ENCODE measurements around the gene GIT2.
A peak's percentile ranks its signal among the peaks of the same experiment; 100 is the strongest.
"Not testable (repeated sequence)": the region's sequence is repeated elsewhere in the genome, so short reads cannot be mapped to it uniquely, and the experiment has no call there.

The GIT2 gene

DNA sequence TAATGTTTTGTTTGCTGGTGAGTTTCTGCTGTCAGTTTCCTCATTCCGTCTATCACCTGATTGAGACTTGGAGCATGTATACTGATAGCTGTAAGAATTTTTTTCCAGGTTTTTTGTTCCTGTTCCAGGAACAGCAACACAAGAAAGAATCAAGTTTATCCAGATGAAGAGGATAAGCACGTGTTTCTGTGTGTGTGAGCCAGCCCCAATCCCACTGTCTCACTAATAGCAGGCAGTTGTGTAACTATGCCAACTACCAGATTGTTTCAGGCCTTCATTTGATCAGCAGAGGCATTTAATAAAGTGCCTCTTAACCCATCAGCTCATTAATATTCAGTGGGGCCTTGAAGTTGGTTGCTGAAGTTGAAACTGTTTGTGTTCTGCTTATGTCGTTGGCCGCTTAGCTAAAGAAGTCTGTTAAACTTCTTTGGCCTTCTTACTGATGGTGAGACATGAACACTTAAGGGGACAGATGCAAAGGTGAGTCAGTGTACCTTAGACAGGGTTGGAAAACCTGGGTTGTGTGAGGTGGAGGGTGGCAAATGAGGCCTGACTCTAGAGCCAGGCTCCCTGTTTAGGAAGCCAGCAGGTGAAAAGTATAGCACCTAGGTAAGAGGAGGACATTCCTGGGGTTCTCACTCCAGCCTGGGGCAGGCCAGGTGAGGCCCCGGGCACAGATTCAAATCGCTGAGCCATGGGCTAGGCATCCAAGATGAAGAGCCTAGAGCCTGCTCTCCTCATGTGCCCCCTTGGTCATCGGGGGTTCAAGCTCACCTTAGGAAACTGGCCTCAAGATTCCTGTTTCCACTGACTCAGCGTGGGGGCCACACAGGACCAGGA, 6.7 kb upstream of the GIT2 start:
- no peak for DNase-seq

- DNase-seq: no peak
These were observed 5.4 kb upstream of the GIT2 start for GRCh38 chr12:110001596-110001995.

GRCh38 chr12:109999983-110000505, 3.9 kb upstream of the GIT2 start:
- no peak for DNase-seq

DNA sequence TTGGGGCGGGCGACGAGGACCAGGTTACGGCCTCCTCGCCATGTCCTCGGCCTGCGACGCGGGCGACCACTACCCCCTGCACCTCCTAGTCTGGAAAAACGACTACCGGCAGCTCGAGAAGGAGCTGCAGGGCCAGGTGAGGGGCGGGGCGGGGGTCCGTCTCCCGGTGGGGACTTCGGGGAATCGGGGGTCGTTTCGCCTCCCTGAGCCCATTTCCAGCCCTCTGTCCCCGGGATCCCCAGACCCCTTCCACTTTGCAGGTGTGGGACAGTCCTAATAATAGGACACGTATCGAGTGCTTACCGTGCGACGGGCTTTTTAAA, 3.4 kb upstream of the GIT2 start:
- DNase-seq: no peak

GRCh38 chr12:109998904-109999648, 2.9 kb upstream of the GIT2 start, which contains the start of gene ANKRD13A:
ANKRD13A (plus strand) TSS chr12:109999430; CDS start chr12:109999689, 259 bp downstream.
- peak; percentile 75 to 94 for DNase-seq

GRCh38 chr12:109998241-109998903, 2.2 kb upstream of the GIT2 start:
- peak in 1 of 2 experiments; percentile 11 for DNase-seq

DNA sequence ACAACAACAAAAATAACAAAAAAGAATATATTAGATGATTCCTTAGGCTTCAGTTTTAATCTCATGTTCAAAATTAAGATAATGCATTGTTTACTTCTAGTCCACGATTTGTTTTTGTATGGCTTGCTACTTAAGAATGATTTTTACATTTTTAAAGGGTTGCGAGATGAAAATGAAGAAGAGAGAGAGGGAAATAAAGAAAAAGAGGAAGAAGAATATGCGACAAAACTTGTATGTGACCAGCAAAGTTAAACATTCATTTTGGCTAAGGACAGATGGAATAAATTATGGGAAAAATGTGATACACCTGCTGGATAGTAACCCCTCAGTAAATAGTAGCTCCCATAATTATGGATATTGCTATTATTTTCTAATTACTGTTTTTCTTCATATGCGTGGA, 1.2 kb upstream of the GIT2 start:
- no peak for DNase-seq

DNA sequence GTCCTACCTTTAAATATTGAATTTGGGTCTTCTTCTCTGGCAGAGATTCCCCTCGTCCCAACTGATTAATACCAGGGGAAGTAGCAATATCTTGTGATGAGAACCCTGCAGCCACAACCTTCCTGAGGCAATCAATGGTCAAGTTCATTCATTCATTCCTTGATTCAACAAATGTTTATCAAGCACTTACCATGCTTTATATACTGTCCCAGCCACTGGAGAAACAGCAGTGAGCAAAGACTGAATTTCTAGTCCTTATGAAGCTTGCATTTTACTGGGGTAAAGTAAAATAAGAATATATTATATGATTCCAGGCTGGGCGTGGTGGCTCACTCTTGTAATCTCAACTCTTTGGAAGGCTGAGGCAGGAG, 300 bp upstream of the GIT2 start:
- no peak for DNase-seq

- no peak for DNase-seq
These were observed 845 bp downstream of the GIT2 start for GRCh38 chr12:109995361-109995685.

DNA sequence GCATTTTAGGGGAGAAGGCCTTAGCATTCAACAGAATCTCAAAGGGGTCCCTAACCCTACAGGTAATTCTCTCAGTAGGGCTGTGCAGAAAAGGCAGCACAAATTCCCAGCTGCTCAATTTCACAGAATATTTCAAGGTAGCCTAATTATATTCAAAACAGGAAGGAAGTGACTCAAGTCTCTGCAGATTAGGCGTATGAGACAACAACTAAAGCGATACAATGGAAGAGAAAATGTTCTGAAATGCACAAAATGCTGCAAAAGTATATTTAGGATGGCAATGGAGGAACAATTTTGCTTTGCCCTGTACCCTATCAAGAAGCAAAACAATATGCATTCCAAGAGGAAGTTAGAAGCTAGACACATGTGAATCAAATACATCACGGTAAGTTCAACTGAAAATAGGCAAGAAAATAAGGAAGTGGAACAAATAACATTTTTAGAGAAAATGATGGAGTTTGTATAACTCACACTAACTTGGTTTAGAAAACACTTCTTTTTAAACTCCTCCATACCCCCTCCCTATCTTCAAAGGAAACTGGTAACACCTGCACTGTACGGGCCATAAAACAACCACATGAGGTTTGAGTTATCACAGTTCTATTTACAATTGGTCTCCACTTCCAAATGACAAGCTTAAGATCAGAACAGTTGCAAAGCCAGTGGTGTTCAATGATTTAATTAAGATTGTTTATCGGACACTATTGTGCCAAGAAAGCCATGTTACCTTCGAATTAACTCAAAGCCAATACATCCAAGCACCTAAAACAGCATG, 1.6 kb downstream of the GIT2 start:
- DNase-seq: no peak

DNA sequence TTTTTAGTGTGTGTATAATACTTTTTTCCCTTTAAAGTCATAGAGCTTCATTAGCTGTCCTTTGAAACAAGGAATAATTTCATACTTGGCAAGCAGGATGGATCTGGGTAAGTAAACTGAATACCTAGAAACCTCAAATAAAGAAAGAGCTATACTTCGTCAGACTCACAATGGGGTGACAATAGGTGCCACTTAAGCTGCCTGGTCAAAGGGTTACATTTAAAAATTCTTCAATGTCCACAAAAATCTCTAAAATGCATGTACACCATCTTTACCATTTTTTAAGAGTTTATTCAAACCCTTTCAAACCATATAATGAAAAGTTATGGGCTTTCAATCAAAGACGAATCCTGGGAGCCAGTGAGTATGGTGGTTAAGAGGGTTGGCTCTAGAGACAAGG, 3.1 kb downstream of the GIT2 start:
- DNase-seq: no peak

DNA sequence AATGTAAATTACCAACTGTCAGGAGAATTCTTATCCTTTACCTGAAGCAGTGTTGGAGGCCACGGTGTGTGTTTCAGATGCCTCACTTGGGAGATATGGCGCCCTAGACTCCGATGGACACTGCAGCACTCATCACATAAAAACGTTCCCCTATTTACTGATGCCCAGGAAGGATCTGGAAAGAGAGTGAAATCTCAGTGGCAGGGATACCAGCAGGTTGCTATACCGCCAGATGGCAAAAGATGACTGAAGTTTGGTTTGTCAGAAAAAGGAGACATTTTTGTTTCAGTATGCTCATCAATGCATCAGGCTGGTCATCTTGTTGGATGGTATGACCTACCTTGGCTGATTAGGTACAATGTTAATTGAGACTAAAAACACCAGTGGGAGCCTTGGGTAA, 4.6 kb downstream of the GIT2 start:
- DNase-seq: no peak

DNA sequence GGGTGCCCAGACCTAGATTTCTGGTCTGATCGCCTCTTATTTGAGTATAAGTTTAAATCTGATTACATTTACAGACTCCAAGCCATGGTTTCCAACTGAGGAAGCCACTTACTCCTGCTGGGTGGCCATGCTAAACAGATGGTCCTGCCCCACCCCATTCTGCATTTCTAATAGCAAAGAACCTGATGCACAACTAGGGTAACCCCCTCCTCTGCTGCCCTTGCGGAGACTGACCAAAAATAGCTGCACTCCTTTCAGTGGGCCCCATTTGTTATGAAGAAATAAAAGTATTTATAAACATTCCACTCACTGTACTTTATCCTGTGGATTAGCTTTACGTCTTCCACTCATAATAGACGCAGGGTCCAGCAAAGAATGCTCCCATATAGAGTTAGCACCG, 6.8 kb downstream of the GIT2 start:
- DNase-seq: no peak

DNA sequence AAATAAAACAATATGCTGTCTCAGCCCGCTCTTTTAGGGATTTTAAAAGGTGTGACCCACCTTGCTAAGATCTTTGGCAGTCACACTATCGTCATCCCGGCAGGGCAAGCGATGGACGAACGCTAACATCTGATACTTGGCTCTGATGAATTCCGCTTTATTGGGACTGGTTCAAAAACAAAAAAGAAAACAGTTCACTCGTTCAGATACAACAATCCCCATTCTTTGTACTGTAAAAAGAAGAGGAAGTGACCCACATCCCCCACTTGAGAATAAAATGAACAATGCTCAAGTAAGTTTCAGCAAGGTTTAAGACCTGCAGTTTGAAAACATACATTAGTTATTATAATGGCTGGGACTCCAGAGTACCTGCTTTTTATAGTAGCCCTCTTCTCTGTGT, 7.3 kb downstream of the GIT2 start:
- DNase-seq: no peak

DNA sequence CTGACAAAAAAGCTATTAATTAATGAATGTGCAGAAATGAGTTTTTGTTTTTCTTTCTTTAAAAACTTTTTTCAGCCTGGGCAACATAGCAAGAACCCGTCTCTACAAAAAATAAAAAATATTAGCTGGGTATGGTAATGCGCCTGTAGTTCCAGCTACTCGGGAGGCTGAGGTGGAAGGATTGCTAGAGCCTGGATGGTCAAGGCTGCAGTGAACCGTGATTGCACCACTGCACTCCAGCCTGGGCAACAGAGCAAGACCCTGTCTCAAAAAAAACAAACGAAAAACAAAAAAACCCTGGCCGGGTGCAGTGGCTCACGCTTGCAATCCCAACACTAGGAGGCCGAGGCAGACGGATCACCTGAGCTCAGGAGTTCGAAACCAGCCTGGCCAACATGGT, 7.9 kb downstream of the GIT2 start:
- DNase-seq: no peak

- DNase-seq: no peak
These were observed 8.6 kb downstream of the GIT2 start for GRCh38 chr12:109987615-109988014.

GRCh38 chr12:109986236-109986635, 9.9 kb downstream of the GIT2 start:
- not testable (repeated sequence) for DNase-seq

DNA sequence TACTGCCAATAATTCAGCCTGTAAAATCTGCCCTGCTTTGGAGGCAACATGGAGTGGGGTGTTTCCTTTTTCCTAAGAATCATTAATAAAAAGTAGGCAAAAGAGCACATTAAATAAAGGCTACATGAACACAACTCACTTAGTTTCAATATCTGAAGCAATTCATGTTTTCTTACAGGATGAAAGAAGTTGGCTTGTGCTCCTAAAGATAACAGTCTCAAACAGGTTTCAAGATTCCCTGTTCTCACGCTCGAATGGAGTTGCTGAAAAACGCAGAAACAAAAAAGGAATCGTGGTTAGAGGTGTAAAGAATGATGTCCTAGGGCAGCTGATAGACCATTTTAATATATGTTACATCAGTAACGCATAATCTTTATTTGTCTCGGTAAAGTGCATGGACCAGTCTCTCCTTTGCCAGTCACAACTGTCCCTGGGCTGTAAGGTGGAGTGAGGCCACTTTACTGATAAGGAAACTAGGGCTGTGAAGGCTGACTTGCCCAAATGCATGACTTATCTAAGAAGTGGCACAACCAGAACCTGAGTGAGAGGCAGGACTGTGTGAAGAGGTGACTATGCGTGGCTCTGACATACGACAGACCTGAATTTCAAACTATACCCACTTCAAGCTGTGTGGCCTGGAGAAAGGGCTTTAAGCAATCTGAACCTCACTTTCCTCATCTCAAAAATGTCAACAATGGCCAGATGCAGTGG, 12.6 kb downstream of the GIT2 start:
- DNase-seq: no peak

DNA sequence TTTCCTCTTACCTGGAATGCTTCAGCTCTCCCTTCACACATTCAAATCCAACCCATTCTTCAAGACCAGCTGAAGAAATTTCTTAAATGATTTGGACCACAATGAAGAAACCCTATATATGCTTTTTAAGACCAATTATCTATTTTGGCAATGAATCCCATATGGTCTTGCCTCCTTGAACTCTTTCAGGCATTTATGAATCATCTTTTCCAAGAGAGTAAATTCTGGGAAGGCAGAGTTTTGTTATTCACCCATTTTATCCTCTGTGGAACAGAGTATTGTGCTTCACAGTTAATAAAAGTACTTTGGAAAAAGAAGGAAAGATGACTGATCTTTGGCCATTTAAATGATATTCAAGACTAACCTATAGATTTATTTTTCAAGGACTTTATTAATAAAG, 14.0 kb downstream of the GIT2 start:
- DNase-seq: no peak

- DNase-seq: no peak
These were observed 14.9 kb downstream of the GIT2 start for GRCh38 chr12:109981311-109981710.

DNA sequence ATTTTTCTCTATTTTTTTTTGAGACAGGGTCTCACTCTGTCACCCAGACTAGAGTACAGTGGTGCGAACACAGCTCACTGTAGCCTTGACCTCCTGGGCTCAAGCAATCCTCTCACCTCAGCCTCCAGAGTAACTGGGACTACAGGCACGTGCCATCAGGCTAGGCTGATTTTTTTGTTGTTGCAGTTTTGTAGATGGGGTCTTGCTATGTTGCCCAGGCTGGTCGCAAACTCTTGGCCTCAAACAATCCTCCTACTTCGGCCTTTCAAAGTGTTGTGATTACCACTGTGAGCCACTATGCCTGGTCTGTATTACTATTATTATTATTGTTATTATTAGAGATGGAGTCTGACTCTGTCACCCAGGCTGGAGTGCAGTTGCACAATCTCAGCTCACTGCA, 23.3 kb downstream of the GIT2 start:
- DNase-seq: no peak

GRCh38 chr12:109968801-109969200, 27.4 kb downstream of the GIT2 start:
- DNase-seq: no peak
